ENCODE results near the gene CCDC184.

DNA sequence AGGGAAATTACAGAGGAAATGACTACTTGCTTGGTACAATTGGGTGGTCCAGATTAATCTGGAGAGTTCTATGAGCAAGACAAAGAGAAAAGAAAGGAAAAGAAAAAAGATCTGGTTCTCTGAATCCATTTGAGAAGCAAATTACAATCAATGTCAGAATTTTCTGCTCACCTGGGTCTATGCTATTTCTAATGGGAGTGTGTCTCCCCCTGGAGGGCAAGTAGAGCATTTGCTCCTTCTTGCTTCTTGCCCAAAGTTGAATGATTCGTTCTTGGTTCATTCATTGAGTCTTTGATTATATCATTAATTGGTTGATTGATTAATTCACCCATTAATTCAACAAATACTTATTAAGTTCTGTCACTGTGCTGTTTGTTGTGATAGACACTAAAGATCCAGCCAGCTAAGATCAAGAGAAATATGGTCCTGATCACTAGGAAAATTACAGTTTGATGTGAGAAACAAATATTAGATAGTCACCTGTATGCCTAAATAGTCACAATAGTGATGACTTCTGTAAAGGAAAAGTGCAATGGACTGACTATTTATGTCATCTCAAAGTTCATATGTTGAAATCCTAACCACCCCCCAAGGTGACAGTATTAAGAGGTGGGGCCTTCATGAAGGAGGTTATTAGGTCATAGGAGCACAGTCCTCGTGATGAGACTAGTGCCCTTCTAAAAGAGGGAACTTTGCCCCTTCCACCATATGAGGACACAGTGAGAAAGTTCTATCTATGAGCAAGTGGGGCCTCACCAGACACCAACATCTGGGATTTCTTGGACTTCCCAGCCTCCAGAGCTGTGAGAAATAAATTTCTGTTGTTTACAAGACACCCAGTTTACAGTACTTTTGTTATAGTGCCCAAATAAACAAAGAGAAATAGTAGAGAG, 18.1 kb upstream of the CCDC184 start:
- TF ChIP-seq, protein P1, sequence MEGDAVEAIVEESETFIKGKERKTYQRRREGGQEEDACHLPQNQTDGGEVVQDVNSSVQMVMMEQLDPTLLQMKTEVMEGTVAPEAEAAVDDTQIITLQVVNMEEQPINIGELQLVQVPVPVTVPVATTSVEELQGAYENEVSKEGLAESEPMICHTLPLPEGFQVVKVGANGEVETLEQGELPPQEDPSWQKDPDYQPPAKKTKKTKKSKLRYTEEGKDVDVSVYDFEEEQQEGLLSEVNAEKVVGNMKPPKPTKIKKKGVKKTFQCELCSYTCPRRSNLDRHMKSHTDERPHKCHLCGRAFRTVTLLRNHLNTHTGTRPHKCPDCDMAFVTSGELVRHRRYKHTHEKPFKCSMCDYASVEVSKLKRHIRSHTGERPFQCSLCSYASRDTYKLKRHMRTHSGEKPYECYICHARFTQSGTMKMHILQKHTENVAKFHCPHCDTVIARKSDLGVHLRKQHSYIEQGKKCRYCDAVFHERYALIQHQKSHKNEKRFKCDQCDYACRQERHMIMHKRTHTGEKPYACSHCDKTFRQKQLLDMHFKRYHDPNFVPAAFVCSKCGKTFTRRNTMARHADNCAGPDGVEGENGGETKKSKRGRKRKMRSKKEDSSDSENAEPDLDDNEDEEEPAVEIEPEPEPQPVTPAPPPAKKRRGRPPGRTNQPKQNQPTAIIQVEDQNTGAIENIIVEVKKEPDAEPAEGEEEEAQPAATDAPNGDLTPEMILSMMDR (IDR thresholded peaks at IDR 0.05): peak; percentile 94
- TF ChIP-seq, protein P2, sequence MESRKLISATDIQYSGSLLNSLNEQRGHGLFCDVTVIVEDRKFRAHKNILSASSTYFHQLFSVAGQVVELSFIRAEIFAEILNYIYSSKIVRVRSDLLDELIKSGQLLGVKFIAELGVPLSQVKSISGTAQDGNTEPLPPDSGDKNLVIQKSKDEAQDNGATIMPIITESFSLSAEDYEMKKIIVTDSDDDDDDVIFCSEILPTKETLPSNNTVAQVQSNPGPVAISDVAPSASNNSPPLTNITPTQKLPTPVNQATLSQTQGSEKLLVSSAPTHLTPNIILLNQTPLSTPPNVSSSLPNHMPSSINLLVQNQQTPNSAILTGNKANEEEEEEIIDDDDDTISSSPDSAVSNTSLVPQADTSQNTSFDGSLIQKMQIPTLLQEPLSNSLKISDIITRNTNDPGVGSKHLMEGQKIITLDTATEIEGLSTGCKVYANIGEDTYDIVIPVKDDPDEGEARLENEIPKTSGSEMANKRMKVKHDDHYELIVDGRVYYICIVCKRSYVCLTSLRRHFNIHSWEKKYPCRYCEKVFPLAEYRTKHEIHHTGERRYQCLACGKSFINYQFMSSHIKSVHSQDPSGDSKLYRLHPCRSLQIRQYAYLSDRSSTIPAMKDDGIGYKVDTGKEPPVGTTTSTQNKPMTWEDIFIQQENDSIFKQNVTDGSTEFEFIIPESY (IDR thresholded peaks at IDR 0.05; ENCODE audit: borderline replicate concordance, low read depth): no peak
- TF ChIP-seq NFIC (IDR thresholded peaks at IDR 0.05; ENCODE audit: borderline replicate concordance) (no peak), POLR2AphosphoS5 (IDR thresholded peaks at IDR 0.05; ENCODE audit: low read depth, low read length) (no peak), GATA2 (CRISPR knock-in tag; IDR thresholded peaks at IDR 0.05) (no peak), EP300 (IDR thresholded peaks at IDR 0.05; ENCODE audit: borderline replicate concordance in 1 of 2, low read depth in 1 of 2, low read length in 1 of 2) (no peak)

Data from SK-N-SH (cell line).